Mucosa of rectum (tissue), 2 donors: Measurements from ENCODE around the gene KCTD18.

Experiments used
- H3K27ac ChIP-seq, 2 donors: one replicate each; pipeline ENCODE4 v1.7.0; 2013; ENCODE audit warnings: inconsistent platforms in 2 of 2, low read depth in 2 of 2, low read length in 2 of 2
- H3K27me3 ChIP-seq, 2 donors: one replicate each; pipeline ENCODE4 v1.7.0; 2013; ENCODE audit warnings: low read length in 2 of 2; ENCODE audit not compliant: control insufficient read depth in 2 of 2, insufficient read depth in 2 of 2
- H3K36me3 ChIP-seq, 2 donors: one replicate each; pipeline ENCODE4 v1.7.0; 2013; ENCODE audit warnings: low read length in 2 of 2; ENCODE audit not compliant: control insufficient read depth in 2 of 2, insufficient read depth in 2 of 2
- H3K4me1 ChIP-seq, 2 donors: one replicate each; pipeline ENCODE4 v1.7.0; 2013; ENCODE audit warnings: low read length in 2 of 2, mild to moderate bottlenecking in 1 of 2; ENCODE audit not compliant: control insufficient read depth in 2 of 2, insufficient read depth in 2 of 2
- H3K4me3 ChIP-seq, 2 donors: one replicate each; pipeline ENCODE4 v1.7.0; 2013; ENCODE audit warnings: low read length in 2 of 2
- H3K9ac ChIP-seq, 2 donors: one replicate each; pipeline ENCODE4 v1.7.0; 2013; ENCODE audit warnings: low read length in 2 of 2, low read depth in 1 of 2, mild to moderate bottlenecking in 1 of 2
- H3K9me3 ChIP-seq, 2 donors: one replicate each; pipeline ENCODE4 v1.7.0; 2013; ENCODE audit warnings: low read length in 2 of 2; ENCODE audit not compliant: control insufficient read depth in 2 of 2
- donor health status: healthy.
- donor health status: Normal muscosa, but diverticular disease.

KCTD18 gene

GRCh38 chr2:200509612-200510433, at the start of gene KCTD18:
Gene KCTD18, minus strand, starts transcription at chr2:200510068. Its CDS starts 3,052 bp downstream, at chr2:200507016.
- H3K4me3 ChIP-seq: peak within 1 kb of the TSS; percentile 69 to 89
- H3K36me3 ChIP-seq: peaks cover 0 to 2% of the 10 kb centered on the region in 2 donors
- no peaks in the 10 kb centered on the region for H3K9me3 ChIP-seq
- H3K4me1 ChIP-seq: peaks cover 6% of the 10 kb centered on the region in 2 donors
- H3K27ac ChIP-seq: peak within 1 kb of the TSS; percentile 70 to 72
- peak within 1 kb of the TSS; percentile 89 to 92 for H3K9ac ChIP-seq
- H3K27me3 ChIP-seq: no peaks in the 10 kb centered on the region

DNA sequence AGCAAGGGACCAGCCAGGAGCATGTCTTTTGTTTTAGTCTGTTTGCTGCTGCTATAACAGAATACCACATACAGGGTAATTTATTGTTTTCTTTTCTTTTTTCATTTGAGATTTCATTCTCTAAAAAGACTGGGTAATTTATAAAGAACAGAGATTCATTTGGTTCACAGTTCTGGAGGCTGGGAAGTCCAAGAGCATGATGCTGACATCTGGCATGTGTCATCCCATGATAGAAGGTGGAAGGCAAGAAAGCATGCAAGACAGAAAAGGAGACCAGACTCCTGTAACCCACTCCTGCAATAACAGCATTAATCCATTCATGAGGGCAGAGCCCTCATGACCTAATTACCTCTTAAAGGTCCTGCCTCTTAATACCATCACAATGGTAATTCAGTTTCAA, 30.9 kb upstream of the KCTD18 start:
- Histone ChIP-seq H3K9ac (no peak overlapping the region), H3K27me3 (no peaks in the 10 kb centered on the region), H3K9me3 (no peaks in the 10 kb centered on the region), H3K4me1 (no peaks in the 10 kb centered on the region), H3K27ac (no peak overlapping the region), H3K4me3 (no peak overlapping the region), H3K36me3 (peaks cover 2 to 3% of the 10 kb centered on the region in 2 donors)

DNA sequence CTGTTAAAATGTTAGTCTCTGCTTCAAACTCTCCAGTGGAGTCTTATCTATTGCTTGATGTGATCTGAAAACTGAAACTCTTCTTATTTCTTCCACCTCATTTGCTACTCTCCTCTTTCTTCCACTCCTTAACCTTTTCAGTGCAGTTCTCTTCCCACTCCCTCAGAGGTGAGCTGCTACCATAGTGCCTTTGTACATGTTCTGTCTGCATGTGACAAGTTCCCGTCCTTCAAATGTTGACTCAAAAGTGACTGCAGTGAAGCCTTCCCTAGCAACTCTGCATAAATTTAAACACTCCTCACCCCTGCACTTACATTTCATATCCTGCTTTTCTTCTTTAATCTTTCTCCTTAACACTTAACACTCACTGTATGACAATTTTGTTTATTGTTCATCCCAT, 28.3 kb upstream of the KCTD18 start:
- Histone ChIP-seq H3K9me3 (no peaks in the 10 kb centered on the region), H3K9ac (no peak overlapping the region), H3K4me1 (no peaks in the 10 kb centered on the region), H3K27me3 (no peaks in the 10 kb centered on the region), H3K27ac (no peak overlapping the region), H3K36me3 (peaks cover 2 to 3% of the 10 kb centered on the region in 2 donors), H3K4me3 (no peak overlapping the region)

GRCh38 chr2:200534572-200534971, 24.7 kb upstream of the KCTD18 start:
- H3K9ac ChIP-seq: no peak overlapping the region
- H3K36me3 ChIP-seq: no peaks in the 10 kb centered on the region
- no peaks in the 10 kb centered on the region for H3K9me3 ChIP-seq

GRCh38 chr2:200533754-200534153, 23.9 kb upstream of the KCTD18 start:
- no peaks in the 10 kb centered on the region for H3K27me3 ChIP-seq
- H3K9me3 ChIP-seq: no peaks in the 10 kb centered on the region
- H3K27ac ChIP-seq: no peak overlapping the region
- H3K4me3 ChIP-seq: no peak overlapping the region
- H3K36me3 ChIP-seq: no peaks in the 10 kb centered on the region
- H3K9ac ChIP-seq: no peak overlapping the region
- H3K4me1 ChIP-seq: no peaks in the 10 kb centered on the region

More at GRCh38 chr2:200534572-200534971, 24.7 kb upstream of the KCTD18 start:
- H3K4me1 ChIP-seq: no peaks in the 10 kb centered on the region
- H3K27me3 ChIP-seq: no peaks in the 10 kb centered on the region
- H3K27ac ChIP-seq: no peak overlapping the region
- H3K4me3 ChIP-seq: no peak overlapping the region

DNA sequence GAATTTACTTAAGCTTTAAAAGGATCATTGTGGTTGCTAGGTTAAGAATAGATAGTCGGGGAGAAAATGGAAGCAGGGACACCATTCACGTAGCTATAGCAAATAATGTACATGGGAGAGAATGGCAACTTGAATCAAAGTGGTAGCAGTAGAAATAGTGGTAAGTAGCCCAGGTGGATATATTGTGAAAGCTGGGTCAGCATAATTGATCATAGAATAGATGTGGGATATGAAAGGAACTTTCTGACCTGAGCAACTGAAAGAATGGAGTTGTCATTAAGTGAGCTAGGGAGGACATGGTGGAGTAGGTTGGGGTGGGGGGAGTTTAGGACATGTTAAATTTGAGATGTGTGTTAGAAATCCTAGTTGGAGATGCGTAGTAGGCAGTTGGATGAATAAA, 18.4 kb upstream of the KCTD18 start:
- H3K9me3 ChIP-seq: no peaks in the 10 kb centered on the region
- H3K9ac ChIP-seq: no peak overlapping the region
- H3K4me1 ChIP-seq: peaks cover 13 to 16% of the 10 kb centered on the region in 2 donors
- no peak overlapping the region for H3K27ac ChIP-seq
- H3K4me3 ChIP-seq: no peak overlapping the region
- no peaks in the 10 kb centered on the region for H3K27me3 ChIP-seq
- no peaks in the 10 kb centered on the region for H3K36me3 ChIP-seq

GRCh38 chr2:200525882-200526651, 16.2 kb upstream of the KCTD18 start, which contains the start of gene SGO2:
Gene SGO2, plus strand, starts transcription at chr2:200526207. Its CDS starts 6,769 bp downstream, at chr2:200532976.
- H3K27ac ChIP-seq: peak within 1 kb of the TSS; percentile 40 to 67
- H3K9ac ChIP-seq: peak within 1 kb of the TSS; percentile 77 to 80
- no peaks in the 10 kb centered on the region for H3K9me3 ChIP-seq
- H3K36me3 ChIP-seq: no peaks in the 10 kb centered on the region
- H3K4me1 ChIP-seq: peaks cover 13 to 17% of the 10 kb centered on the region in 2 donors
- H3K27me3 ChIP-seq: no peaks in the 10 kb centered on the region
- peak within 1 kb of the TSS; percentile 87 to 96 for H3K4me3 ChIP-seq

GRCh38 chr2:200525551-200525881, 15.6 kb upstream of the KCTD18 start:
- H3K4me1 ChIP-seq: peaks cover 13 to 17% of the 10 kb centered on the region in 2 donors
- peak overlapping the region; percentile 36 to 67 for H3K27ac ChIP-seq
- H3K27me3 ChIP-seq: no peaks in the 10 kb centered on the region
- H3K36me3 ChIP-seq: no peaks in the 10 kb centered on the region
- no peaks in the 10 kb centered on the region for H3K9me3 ChIP-seq
- H3K9ac ChIP-seq: peak overlapping the region; percentile 69 to 80
- peak overlapping the region; percentile 87 to 96 for H3K4me3 ChIP-seq

DNA sequence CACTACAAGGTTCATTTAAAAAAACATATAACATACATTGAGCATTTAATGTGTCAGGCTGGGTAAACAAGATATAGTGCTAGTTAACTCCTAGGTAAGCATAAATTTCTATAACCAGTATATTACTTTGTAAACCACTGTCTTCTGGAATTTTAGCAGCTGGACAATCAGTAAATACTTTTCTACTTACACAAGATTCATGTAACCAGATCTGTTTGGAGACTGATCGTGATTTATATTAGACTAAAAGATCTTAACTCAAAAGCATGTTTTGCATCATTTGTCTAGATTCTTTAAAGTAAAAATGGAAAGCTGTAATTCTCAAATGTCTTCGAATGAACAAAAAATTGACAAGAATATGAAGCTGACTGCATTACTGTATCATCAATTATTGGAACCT, 15.2 kb upstream of the KCTD18 start:
- Histone ChIP-seq H3K36me3 (no peaks in the 10 kb centered on the region), H3K4me3 (peak overlapping the region; percentile 87 to 96), H3K27ac (no peak overlapping the region), H3K9ac (no peak overlapping the region), H3K9me3 (no peaks in the 10 kb centered on the region), H3K4me1 (peaks cover 13 to 17% of the 10 kb centered on the region in 2 donors), H3K27me3 (no peaks in the 10 kb centered on the region)

DNA sequence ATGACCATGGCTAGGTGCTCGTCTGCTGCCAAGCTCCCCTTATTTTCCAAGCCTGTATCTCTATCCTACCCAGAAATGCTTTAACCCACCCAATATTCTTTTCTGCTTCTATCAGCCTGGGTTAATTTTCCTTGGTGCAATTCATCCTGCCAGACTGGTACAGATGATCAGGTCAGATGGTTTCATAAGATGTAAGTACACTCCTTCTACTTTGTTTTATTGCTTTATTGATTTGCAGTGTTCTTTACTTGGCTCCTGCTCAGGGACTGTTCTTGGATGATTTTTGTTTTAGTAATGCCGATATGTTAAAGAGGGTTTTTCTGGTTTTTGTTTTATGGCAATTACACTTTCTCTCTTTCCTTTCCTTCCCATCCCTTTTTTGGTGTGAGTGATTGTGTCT, 13.7 kb upstream of the KCTD18 start:
- Histone ChIP-seq H3K27me3 (no peaks in the 10 kb centered on the region), H3K9ac (peak overlapping the region in 1 of 2 donors; percentile 3), H3K4me3 (peak overlapping the region in 1 of 2 donors; percentile 33), H3K9me3 (no peaks in the 10 kb centered on the region), H3K4me1 (peaks cover 13 to 17% of the 10 kb centered on the region in 2 donors), H3K36me3 (no peaks in the 10 kb centered on the region), H3K27ac (peak overlapping the region; percentile 39 to 42)
